ENCODE data around the gene MN1.

Gene MN1

GRCh38 chr22:27731621-27732020, 69.9 kb downstream of the MN1 start:
- DNase-seq = no peak

GRCh38 chr22:27730641-27731433, 70.7 kb downstream of the MN1 start:
- DNase-seq = peak; percentile 15

DNA sequence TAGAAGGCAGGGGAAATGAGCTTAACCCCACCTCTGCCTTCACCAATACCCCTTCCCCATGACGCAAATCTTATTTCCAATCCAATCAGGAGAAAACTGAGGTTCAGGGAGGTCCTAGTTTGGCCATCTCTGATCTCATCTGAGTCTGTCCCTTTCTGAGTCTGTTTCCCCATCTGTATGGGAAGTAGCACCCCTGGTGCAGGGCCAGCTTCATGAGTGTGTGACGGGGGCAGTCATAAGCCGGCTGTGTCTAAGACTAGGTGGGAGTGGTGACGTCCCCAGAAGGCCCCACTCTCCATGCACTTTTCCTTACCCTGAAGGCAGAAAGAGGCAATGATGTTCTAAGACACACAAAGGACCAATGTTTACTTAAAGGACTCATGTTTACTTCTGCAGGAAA, 72.3 kb downstream of the MN1 start:
- DNase-seq = peak; percentile 5

DNA sequence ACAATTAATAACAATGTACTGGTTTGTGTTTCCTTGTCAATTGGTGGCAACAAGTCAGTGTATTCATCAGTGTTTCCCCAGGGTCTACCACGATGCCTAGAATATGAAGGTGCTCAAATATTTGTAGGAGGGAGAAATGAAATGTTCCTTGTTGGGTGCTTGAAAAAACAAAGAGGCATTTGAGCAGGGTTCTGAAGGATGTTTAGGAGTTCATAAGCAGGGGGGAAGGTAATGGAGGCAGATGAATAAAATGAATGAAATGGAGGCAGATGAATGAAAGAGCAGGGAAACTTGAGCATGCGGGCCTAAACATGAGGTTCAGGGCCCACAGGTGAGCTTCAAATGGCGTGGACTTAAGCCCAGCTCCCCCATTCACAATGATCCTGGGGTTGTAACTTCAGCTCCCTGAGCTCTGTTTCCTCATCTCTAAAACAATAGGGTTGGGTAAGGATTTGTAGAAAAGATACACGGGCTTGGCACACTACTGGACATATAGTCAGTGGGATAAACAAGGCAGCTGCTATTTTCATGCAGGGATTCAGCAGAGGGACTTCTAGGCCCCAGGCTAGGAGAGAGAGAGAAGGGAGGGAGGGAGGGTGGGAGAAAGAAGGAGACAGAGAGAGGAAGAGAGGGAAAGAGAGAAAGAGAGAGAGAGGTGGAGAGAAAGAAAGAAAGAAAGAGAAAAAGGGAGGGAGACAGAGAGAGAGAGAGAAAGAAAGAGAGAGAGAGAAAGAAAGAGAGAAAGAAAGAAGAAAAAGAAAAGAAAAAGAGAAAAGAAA, 73.7 kb downstream of the MN1 start:
- peak; percentile 8 for DNase-seq

- peak; percentile 70 for DNase-seq
These were observed 74.7 kb downstream of the MN1 start for GRCh38 chr22:27726686-27727449.

- DNase-seq = no peak
These were observed 75.2 kb downstream of the MN1 start for GRCh38 chr22:27726331-27726685.

- no peak for DNase-seq
These were observed 75.9 kb downstream of the MN1 start for GRCh38 chr22:27725661-27726060.

DNA sequence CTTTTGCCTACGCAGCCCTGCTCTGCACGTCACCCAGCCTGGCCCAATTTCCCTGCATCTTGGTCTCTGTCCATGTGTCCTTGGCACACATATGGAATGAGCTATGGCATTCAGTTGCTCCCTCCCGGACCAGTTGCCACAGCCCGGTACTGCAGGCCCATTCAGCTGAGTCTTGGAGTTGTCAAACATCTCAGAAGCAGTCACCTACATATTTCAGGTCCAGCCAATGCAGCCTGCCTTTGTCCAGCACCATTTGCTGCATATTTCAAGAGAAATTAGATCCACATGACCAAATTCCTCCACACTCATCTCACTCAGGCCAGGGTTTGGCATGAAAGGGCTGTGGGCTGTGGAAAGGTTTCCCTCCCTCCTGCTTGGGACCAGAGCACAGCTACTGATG, 76.8 kb downstream of the MN1 start:
- no peak for DNase-seq

DNA sequence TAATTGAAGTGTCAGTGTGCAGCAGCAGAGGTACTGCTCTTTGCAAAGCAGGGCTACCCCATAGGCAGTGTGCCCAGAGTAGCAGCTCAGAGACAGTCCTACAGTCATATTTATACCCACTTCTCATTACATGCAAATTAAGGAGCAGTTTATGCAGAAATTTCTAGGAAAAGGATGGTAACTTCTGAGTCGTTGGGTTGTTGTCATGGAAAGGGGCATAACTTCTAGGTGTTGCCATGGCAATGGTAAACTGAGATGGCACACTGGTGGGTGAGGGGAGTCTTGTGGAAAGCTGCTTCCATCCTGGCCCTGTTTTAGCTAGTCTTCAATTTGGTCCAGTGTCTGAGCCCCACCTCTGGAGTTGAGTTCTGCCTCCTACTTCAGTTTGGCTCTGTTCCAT, 77.4 kb downstream of the MN1 start:
- DNase-seq = no peak

GRCh38 chr22:27723708-27724107, 77.8 kb downstream of the MN1 start:
- no peak for DNase-seq

DNA sequence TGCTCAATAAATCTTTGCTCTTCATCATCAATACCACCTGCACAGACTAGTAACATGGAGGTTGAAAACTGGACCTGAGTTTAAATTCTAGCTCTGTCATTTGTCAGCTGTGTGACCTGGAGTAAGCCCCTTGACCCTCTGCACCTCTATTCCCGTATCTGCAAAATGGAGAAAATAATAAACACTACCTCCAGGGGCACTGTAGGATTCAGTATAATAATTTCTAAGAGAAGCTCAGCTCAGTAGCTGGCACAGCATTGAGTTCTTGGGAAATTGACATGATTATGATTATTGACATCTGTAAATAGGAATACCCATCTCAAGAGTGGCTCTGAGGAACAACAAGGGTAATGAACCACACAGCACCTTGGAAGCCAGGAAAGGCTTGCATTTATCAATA, 78.4 kb downstream of the MN1 start:
- DNase-seq = no peak

DNA sequence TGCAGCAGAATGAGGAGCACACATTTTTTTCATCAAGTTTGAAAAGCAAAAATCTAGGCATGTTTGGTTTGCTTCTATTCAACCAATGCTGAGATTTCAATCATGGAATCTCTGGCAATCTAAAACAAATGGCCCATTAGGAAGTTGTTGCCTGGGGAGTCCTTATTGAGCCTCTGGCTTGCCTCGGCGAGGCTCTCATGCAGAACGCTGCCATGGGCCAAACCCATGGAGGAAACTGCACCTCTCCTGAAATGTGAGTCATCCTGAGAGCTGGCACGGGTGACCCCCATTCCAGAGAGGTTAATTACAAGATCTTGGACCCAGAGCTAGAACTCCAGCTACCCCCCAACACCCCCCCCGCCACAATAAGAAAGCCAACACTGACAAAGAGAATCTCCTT, 80.7 kb downstream of the MN1 start:
- DNase-seq = no peak

GRCh38 chr22:27719535-27720227, 81.9 kb downstream of the MN1 start:
- DNase-seq = no peak

DNA sequence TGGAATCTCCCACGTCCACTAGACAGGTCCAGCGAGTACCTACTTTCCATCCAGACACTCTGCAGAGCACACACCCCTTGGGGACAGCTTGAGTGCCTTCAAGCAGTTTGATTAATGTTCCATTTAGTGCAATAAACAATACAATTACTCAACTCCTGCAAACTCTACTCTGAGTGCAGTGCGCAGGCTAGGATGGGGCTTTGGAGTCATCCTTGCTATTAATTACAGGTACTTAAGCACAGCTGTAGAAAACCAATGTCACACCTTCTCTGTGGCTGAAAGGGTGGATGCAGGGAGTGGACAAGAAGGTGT, 82.6 kb downstream of the MN1 start:
- no peak for DNase-seq

GRCh38 chr22:27718186-27719035, 83.1 kb downstream of the MN1 start:
- peak; percentile 77 for DNase-seq

DNA sequence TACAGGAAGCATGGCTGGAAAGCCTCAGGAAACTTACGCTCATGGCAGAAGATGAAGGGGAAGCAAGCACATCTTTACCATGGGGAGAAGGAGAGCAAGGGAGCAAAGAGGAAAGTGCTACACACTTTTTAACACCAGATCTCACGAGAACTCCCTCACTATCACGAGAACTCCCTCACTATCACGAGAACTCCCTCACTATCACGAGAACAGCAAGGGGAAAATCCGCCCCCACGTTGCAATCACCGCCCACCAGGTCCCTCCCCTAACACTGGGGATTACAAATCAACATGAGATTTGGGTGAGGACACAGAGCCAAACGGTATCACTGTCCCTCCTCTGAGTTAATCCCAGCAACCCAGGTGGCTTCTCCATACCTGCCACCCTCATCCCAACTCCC, 84.5 kb downstream of the MN1 start:
- DNase-seq = no peak

DNA sequence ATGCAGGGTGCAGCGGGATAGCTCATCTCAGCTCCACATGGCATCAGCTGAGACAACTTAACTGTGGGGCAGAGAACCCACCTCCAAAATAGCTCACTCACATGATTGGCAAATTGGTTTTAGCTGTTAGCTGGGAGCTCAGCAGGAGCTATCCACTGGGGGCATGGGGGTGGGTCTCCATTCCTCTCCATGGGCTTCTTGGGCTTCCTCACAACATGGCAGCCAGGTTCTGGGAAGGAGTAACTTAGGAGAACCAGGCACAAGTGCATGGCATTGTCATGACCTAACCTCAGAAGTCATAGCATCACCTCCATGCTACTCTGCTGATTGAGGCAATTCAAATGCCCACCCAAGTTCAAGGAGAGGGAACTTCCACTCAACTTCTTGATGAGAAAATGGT, 85.5 kb downstream of the MN1 start:
- no peak for DNase-seq

DNA sequence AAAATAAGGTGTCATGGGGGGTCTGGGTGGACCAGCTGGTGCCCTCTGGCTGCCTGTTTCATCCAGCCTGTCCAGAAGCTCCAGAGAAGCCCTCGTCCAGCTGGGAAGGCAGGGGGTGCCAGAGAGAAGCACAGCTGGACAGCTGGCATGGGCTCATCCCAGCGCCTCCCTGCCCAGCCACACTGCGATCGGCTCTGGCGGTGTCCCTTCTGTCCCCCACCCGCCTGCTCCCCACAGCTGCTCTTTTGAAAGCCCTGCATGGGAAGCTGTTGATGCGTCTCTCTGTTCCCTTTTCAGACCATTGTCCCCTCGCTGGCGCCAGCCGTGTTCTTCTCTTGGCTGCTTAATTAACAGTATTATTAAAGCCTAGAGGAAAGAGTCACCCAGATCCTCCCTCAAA, 86.5 kb downstream of the MN1 start:
- peak; percentile 71 for DNase-seq

GRCh38 chr22:27714068-27714467, 87.5 kb downstream of the MN1 start:
- no peak for DNase-seq

GRCh38 chr22:27713461-27713860, 88.1 kb downstream of the MN1 start:
- DNase-seq = no peak

GRCh38 chr22:27711756-27712155, 89.8 kb downstream of the MN1 start:
- DNase-seq = no peak

- DNase-seq = no peak
These were observed 90.5 kb downstream of the MN1 start for GRCh38 chr22:27711012-27711411.
